ENCODE data around the gene CNTNAP4. TPM values are rescaled to one million over a fixed set of nuclear protein-coding genes. Genes with fewer than 3 reads are reported as not detected.

The CNTNAP4 gene
- polyA plus RNA-seq, 1 donor (not counting 4 experiments of a cell fraction or from before 2014, with no cell fraction given): 0.08 TPM

DNA sequence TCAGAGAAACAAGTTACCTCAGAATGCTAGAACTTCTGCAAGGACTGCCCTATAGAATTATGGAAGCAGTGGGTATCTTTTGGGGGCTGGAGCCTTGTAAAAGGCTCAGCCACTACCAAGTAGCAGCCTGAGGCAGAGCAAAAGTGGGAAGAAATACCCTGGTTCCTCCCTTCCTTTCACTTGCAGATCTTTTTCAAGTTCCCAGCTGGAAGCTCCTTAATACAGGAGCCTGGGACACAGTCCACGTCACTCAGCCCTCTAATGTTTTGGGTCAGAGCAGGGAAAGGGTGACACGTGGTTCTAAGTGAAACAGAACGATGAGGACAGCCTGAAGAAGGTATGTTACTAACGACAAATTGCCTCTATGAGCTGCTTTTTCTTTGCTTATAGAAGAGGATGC is 93.1 kb downstream of the CNTNAP4 start:
- dilution Hi-C loops (cut with MboI; ENCODE audit: extremely low pct_ligation_motif_present, low sequenced_read_pairs): no loop called here
- no peaks in the 10 kb centered on the region for H3K27me3 ChIP-seq (ENCODE audit: control insufficient read depth, extremely low read depth, insufficient read depth, low read length)
- H3K36me3 ChIP-seq (ENCODE audit: control insufficient read depth in 2 of 2, extremely low read depth in 1 of 2, insufficient read depth in 2 of 2, low read length in 2 of 2): no peaks in the 10 kb centered on the region
- no peaks in the 10 kb centered on the region for H3K9me3 ChIP-seq (ENCODE audit: control insufficient read depth, low read depth, low read length)
- no peak for DNase-seq (ENCODE audit: low read depth, low spot score)
- H3K4me3 ChIP-seq (ENCODE audit: control insufficient read depth in 2 of 3, extremely low read depth in 1 of 3, insufficient read depth in 2 of 3, low read depth in 1 of 3, low read length in 3 of 3): no peak overlapping the region
- no peaks in the 10 kb centered on the region for H3K4me1 ChIP-seq (ENCODE audit: control insufficient read depth, extremely low read depth, insufficient read depth, low read length)
- no peak overlapping the region for H3K9ac ChIP-seq (ENCODE audit: control insufficient read depth, extremely low read depth, insufficient read depth, low read length)
- H3K4me2 ChIP-seq (ENCODE audit: control insufficient read depth, extremely low read depth, insufficient read depth, low read depth, low read length): no peak overlapping the region
- no peaks in the 10 kb centered on the region for H4K20me1 ChIP-seq (ENCODE audit: control insufficient read depth, extremely low read depth, insufficient read depth, low read length)
- no peak for FAIRE-seq
- H3K79me2 ChIP-seq (ENCODE audit: control insufficient read depth, insufficient read depth, low read length): no peaks in the 10 kb centered on the region
- TF ChIP-seq, protein P1, sequence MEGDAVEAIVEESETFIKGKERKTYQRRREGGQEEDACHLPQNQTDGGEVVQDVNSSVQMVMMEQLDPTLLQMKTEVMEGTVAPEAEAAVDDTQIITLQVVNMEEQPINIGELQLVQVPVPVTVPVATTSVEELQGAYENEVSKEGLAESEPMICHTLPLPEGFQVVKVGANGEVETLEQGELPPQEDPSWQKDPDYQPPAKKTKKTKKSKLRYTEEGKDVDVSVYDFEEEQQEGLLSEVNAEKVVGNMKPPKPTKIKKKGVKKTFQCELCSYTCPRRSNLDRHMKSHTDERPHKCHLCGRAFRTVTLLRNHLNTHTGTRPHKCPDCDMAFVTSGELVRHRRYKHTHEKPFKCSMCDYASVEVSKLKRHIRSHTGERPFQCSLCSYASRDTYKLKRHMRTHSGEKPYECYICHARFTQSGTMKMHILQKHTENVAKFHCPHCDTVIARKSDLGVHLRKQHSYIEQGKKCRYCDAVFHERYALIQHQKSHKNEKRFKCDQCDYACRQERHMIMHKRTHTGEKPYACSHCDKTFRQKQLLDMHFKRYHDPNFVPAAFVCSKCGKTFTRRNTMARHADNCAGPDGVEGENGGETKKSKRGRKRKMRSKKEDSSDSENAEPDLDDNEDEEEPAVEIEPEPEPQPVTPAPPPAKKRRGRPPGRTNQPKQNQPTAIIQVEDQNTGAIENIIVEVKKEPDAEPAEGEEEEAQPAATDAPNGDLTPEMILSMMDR (optimal IDR thresholded peaks at IDR 0.05 in 1 of 3, IDR thresholded peaks at IDR 0.05 in 1 of 3, conservative IDR thresholded peaks at IDR 0.05 in 1 of 3; ENCODE audit: extremely low read depth in 1 of 3, insufficient read depth in 2 of 3, low read length in 3 of 3): no peak
- no peak for TF ChIP-seq EZH2 (IDR thresholded peaks at IDR 0.05; ENCODE audit: low read length)
- no peak overlapping the region for H2AFZ ChIP-seq (ENCODE audit: control insufficient read depth, low read length)
- H3K9me1 ChIP-seq (ENCODE audit: control insufficient read depth, extremely low read depth, insufficient read depth, low read length): no peaks in the 10 kb centered on the region
- H3K27ac ChIP-seq (ENCODE audit: control insufficient read depth, insufficient read depth, low read length): no peak overlapping the region

DNA sequence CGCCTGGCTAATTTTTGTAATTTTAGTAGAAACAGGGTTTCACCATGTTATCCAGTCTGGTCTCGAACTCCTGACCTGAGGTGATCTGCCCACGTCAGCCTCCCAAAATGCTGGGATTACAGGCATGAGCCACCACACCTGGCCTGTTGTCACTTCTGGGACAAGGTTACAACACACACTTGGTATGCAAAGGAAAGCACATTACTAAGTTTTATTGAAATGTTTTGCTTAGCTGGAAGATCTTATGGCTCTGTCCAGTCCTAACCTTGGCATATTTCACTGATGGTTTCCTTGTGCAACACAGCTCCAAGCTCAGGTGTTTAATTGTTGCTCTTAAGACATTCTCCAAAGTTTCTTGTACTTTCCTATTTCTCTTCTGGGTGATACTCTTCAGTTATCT is 94.2 kb downstream of the CNTNAP4 start:
- dilution Hi-C loops (cut with MboI; ENCODE audit: extremely low pct_ligation_motif_present, low sequenced_read_pairs): no loop called here
- no peak for FAIRE-seq
- no peak overlapping the region for H3K4me2 ChIP-seq (ENCODE audit: control insufficient read depth, extremely low read depth, insufficient read depth, low read depth, low read length)

More for the DNA sequence above, 94.2 kb downstream of the CNTNAP4 start:
- no peak for TF ChIP-seq EZH2 (IDR thresholded peaks at IDR 0.05; ENCODE audit: low read length)
- TF ChIP-seq, protein P1 (optimal IDR thresholded peaks at IDR 0.05 in 1 of 3, IDR thresholded peaks at IDR 0.05 in 1 of 3, conservative IDR thresholded peaks at IDR 0.05 in 1 of 3; ENCODE audit: extremely low read depth in 1 of 3, insufficient read depth in 2 of 3, low read length in 3 of 3): no peak
- Histone ChIP-seq H3K27me3 (ENCODE audit: control insufficient read depth, extremely low read depth, insufficient read depth, low read length) (no peaks in the 10 kb centered on the region), H3K4me1 (ENCODE audit: control insufficient read depth, extremely low read depth, insufficient read depth, low read length) (no peaks in the 10 kb centered on the region), H3K9me3 (ENCODE audit: control insufficient read depth, low read depth, low read length) (peaks cover under 1% of the 10 kb centered on the region), H2AFZ (ENCODE audit: control insufficient read depth, low read length) (no peak overlapping the region), H3K9ac (ENCODE audit: control insufficient read depth, extremely low read depth, insufficient read depth, low read length) (no peak overlapping the region), H3K9me1 (ENCODE audit: control insufficient read depth, extremely low read depth, insufficient read depth, low read length) (no peaks in the 10 kb centered on the region), H4K20me1 (ENCODE audit: control insufficient read depth, extremely low read depth, insufficient read depth, low read length) (no peaks in the 10 kb centered on the region), H3K4me3 (ENCODE audit: control insufficient read depth in 2 of 3, extremely low read depth in 1 of 3, insufficient read depth in 2 of 3, low read depth in 1 of 3, low read length in 3 of 3) (no peak overlapping the region), H3K79me2 (ENCODE audit: control insufficient read depth, insufficient read depth, low read length) (no peaks in the 10 kb centered on the region), H3K27ac (ENCODE audit: control insufficient read depth, insufficient read depth, low read length) (no peak overlapping the region), H3K36me3 (ENCODE audit: control insufficient read depth in 2 of 2, extremely low read depth in 1 of 2, insufficient read depth in 2 of 2, low read length in 2 of 2) (no peaks in the 10 kb centered on the region)
- DNase-seq (ENCODE audit: low read depth, low spot score): no peak

Measured in keratinocyte (primary cell).